ELF-1 (cell line): ENCODE data around the gene RAPGEF6.
"Not testable (repeated sequence)": the region's sequence is repeated elsewhere in the genome, so short reads cannot be mapped to it uniquely, and the experiment has no call there.

Experiments used
- DNase-seq: peaks from one replicate; pipeline ENCODE4 v3.0.0-alpha.2; 2016; ENCODE audit warnings: low read depth, low spot score

RAPGEF6 gene

GRCh38 chr5:131610198-131611063 lies 24.6 kb downstream of the RAPGEF6 start:
- peak; percentile 19 for DNase-seq

DNA sequence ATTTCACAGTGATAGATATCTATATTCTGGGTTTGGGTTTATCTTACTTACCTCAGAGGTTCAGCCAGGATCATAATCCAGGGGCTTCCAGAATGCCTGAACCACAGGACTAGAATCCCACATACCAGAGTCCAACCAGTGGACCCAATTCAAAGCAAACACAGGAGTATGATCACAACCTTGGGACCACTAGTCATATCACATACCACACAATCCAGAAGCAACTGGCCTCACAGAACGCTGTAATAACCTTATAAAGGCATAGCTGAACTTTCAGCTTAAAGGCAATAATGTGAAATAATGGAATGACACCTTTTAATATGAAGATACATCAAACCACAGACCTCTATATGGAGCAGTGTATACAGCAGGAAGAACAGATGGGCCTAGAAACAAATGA lies 25.3 kb downstream of the RAPGEF6 start:
- no peak for DNase-seq

DNA sequence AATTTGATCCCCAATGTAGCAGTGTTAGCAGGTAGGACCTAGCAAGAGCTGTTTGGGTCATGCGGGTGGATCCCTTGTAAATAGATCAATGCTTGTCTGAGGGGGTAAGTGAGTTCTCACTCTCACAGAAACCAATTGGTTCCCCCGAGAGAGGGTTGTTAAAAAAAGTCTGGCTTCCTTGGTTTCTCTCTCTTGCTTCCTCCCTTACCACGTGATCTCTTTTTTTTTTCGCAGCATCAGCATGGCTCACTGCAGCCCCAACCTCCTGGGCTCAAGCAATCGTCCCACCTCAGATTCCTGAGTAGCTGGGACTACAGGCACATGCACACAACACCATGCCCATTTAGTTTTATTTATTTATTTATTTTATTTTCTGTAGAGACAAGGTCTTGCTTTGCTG lies 26.4 kb downstream of the RAPGEF6 start:
- DNase-seq: no peak

- DNase-seq: no peak
Measured at GRCh38 chr5:131607903-131608540, 27.0 kb downstream of the RAPGEF6 start.

DNA sequence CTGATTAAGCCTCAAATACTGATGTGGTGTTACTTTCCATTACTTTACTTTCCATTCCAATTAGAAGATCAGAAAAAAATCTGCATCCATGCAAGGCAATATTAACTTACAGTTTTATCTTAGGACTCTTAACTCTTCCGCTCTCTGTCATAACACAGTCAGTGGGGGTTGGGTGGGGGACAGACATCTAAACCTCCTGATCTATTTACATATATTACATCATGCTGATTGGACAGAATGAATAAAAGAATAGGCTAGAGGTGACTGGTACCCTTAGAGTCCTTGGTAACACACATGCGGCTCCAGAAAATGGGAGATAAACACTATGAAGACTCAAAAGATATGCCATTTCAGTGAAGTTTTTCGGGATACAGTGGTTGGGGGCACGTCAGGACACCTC lies 27.6 kb downstream of the RAPGEF6 start:
- DNase-seq: no peak

- no peak for DNase-seq
Measured at GRCh38 chr5:131605086-131605485, 29.9 kb downstream of the RAPGEF6 start.

DNA sequence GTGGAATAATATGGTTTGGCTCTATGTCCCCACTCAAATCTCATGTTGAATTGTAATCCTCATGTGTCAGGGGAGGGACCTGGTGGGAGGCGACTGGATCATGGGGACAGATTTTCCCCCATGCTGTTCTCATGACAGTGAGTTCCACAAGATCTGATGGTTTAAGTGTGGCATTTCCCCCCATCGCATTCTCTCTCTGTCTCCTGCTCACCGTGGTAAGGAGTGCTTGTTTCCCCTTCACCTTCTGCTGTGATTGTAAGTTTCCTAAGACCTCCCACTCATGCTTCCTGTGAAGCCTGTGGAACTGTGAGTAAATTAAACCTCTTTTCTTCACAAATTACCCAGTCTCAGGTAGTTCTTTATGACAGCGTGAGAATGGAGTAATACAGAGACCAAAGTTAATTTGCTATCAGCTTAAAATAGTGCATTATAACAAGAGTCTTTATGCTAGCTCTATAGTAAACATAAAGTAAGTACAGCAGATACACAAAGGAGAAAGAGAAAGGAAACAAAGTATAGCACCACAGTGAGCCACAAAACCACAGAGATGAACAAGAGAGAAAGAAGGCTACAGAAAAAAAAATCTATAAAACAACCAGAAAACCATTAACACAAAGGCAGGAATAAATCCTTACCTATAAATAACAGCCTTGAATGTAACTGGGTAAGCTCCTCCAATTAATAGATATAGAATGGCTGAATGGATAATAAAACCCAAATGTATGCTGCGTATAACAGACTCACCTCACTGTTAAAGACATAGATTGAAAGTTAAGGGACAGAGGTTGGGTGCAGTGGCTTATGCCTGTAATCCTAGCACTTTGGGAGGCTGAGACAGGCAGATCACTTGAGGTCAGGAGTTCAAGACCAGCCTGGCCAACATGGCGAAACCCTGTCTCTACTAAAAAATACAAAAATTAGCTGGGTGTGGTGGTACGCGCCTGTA lies 39.7 kb downstream of the RAPGEF6 start:
- DNase-seq: no peak

DNA sequence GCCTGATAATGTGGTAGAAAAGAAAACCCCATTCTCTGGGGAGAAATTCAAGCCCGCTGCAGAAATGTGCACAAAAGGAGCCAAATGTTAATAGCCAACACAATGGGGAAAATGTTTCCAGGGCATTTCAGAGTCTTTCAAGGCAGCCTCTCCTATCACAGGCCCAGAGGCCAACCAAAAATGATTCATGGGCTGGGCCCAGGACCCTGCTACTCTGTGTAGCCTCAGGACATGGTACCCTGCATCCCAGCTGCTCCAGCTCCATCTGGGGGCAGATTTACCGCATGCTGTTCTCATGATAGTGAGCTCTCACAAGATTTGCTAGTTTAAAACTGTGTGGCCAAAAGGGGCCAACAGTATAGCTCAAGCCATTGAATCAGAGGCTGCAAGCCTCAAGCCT lies 41.1 kb downstream of the RAPGEF6 start:
- no peak for DNase-seq

- DNase-seq: not testable (repeated sequence)
Measured at GRCh38 chr5:131593436-131593835, 41.6 kb downstream of the RAPGEF6 start.

DNA sequence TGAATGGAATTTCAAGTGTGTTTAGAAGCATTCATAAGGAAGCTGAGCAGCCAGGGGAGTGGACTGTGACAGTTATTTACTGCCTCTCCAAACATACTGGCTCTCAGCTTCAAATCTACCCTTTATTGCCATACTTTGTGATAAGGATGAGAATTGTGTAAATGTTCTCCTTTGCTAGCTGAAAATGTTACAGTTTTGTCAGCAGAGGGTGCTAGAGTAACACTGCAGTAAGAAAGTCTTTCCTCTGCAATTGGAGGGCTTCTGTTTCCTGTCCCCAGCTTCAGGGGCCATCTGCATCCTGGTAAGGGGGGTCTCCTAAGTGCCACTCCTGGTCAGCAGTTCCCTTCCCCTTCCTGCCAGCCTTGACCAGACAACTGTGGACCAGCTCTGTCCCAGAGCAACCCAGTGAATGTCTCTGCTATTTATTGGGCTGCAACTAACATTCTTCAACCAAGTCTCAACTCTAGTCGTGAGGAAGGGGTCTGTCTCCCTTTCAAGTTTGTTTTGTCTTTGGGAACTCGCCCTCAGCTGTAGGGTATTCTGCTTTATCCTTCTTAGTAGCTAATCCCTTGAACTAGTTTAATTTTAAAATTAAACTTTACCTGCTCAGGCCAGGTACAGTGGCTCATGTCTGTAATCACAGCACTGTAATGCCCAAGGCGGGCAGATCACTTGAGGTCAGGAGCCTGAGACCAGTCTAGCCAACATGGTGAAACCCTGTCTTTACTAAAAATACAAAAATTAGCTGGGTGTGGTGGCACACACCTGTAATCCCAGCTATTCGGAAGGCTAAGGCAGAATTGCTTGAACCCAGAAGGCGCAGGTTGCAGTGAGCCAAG lies 45.3 kb downstream of the RAPGEF6 start:
- peak; percentile 59 for DNase-seq

GRCh38 chr5:131587541-131587940 lies 47.5 kb downstream of the RAPGEF6 start:
- no peak for DNase-seq

GRCh38 chr5:131581702-131582101 lies 53.3 kb downstream of the RAPGEF6 start:
- no peak for DNase-seq

DNA sequence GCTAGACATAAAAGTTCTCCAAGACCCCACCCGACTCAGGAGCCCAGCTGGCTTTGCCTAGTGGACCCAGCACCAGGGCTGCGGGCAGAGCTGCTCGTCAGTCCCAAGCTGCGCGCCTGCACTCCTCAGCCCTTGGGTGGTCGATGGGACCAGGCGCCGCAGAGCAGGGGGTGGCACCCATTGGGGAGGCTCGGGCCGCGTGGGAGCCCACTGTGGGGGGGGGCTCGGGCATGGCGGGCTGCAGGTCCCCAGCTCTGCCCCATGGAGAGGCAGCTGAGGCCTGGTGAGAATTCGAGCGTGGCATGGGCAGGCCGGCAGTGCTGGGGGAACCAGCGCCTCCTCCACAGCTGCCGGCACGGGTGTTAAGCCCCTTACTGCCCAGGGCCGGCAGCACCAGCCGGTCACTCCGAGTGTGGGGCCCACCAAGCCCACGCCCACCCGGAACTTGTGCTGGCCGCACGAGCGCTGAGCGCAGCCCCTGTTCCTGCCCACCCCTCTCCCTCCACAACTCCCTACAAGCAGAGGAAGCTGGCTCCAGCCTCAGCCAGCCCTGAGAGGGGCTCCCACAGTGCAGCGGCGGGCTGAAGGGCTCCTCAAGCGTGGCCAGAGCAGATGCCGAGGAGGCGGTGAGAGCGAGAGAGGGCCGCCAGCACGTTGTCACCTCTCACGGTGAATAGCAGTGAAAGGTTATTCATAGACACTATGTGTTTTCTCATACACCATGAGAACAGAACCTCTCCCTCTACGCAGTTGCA lies 54.9 kb downstream of the RAPGEF6 start:
- DNase-seq: no peak

GRCh38 chr5:131575660-131576227 lies 59.3 kb downstream of the RAPGEF6 start:
- DNase-seq: no peak

GRCh38 chr5:131571669-131572168 lies 63.3 kb downstream of the RAPGEF6 start:
- no peak for DNase-seq

GRCh38 chr5:131570757-131571156 lies 64.3 kb downstream of the RAPGEF6 start:
- DNase-seq: no peak

GRCh38 chr5:131564229-131564652 lies 70.8 kb downstream of the RAPGEF6 start:
- DNase-seq: no peak

- peak; percentile 42 for DNase-seq
Measured at GRCh38 chr5:131563434-131564228, 71.4 kb downstream of the RAPGEF6 start.

- no peak for DNase-seq
Measured at GRCh38 chr5:131550606-131551005, 84.4 kb downstream of the RAPGEF6 start.
